Measurements from ENCODE around the gene MYOM1.

The MYOM1 gene

GRCh38 chr18:3150274-3150673 is 69.5 kb downstream of the MYOM1 start:
- DNase-seq (ENCODE audit: low spot score): no peak

DNA sequence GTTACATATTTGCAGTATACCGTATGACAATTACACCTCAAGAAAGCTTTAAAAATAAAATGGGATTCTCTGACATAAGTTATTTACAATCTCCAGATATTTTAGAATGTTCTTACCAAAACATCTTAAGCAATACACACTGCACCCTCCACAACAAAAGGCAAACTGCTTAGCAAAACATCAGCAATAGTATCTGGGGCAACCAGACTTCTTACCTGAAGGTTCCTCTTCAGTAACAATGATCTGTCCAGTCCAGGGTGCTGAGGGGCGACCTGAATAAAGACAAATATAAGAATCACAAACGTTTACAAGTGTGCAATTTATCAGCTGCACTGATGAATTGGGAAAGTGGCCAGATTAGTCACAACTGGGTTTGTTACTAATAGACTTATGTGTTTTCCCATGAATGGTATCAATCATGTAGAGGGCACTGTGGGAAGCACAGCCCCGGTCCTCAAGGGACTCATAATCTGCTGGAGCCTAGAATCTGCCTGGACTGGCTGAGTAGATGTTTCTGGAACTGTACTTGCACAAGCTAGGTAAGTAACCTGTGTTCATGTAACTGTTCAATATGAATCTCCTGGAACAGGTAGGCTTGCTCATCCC is 70.7 kb downstream of the MYOM1 start:
- DNase-seq (ENCODE audit: low spot score): peak; percentile 17

DNA sequence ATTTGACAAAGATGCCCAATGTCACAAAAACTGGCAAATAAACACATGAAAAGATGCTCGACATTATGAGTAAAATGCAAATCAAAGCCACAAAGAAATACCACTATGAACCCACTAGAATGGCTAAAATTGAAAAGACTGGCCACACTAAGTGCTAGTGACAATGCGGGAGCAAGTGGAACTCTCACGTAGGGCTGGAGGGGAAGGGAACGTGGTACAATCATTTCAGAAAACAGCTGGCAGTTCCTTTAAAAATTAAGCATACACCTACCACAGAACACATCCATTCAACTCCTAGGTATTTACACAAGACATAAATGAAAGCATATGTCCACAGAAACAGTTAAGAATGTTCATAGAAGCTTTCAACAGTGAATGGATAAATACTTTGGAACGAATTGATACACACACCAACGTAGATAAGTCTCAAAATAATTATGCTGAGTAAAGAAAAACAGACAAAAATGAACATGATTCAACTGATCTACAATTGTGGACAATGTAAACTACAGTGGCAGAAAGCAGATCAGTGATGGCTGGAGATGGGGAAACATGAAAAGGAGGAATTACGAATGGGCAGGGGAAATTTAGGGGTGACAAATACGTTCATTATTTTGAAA is 71.7 kb downstream of the MYOM1 start:
- no peak for DNase-seq (ENCODE audit: low spot score)

DNA sequence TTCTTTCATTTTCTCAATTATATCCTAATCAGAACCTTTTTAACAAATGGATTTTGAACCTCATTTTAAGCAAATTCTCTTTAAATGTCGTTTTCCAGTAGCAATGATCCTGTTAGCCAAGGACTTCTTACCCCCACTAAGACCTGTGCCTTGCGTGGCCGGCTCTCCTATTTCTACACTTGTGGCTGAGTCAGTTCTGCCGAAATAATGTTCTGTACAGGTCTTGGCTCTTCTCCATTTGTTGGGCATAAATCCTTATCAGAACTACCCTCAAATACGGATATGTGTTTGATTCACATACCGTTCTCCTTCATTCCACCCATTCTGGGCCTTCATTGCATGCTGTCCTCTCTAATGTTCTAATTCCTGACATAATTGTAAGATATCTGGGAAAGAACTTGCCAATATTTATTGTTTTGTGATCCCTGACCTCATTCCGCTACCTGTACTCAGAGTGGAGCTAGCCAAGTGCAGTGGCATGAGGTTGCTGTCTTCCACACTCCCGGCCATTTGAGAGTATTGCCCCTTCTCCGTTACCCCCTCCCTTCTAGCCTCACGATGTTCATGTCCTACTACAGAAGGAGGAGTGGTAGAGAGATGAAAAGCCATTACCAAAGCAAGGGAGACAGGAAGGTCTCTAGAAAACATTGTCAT is 78.7 kb downstream of the MYOM1 start:
- no peak for DNase-seq (ENCODE audit: low spot score)

GRCh38 chr18:3140342-3140741 is 79.4 kb downstream of the MYOM1 start:
- no peak for DNase-seq (ENCODE audit: low spot score)

DNA sequence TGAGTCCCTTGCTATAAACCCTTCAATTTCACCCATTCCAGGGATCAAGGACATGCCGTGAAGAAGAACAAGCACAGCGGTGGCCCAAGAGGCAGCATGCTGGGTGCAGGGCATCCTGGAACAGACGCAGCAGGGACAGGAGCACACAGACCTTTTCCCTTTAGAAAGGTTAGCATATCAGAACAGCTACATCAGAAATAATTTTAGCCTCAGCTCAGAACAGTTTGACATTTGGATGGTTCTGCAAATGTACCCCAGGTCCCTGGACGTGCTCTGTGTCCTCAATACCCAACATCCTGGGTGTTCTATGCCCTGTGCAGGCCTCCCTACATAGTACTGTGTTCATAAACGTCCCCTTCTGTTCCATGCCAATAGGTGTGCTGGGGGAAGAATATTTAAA is 80.4 kb downstream of the MYOM1 start:
- DNase-seq (ENCODE audit: low spot score): no peak

DNA sequence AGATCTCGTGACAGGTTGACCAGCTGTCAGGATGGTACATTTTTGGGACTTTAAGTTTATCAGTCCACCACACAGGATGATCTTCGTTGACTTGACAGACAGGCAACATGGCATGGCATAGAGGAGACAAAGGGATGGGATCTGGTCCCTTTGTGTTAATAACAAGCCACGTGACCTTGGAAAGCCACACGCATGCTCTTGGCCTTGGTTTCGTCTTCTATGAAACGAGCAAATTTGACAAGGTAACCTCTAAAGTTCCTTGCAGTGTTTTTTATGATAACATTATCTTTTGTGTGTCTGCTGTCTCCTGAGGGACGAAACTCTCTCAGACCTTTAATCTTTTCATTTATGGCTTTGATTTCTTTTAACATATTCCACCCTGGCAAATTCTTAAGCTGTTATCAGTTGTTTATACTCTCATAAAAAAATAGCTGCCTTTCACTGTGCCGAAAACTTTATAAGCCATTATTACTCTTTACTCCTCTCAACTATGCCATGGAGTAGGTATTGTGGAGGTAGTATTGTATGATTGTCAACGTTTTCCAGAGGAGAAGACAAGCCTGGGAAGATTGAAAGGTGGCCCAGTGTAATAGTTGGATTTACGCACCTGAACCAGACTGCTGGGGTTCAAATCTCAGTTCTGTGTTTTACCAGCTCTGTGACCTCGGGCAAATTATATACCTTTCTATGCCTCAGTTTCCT is 81.3 kb downstream of the MYOM1 start:
- DNase-seq (ENCODE audit: low spot score): no peak

DNA sequence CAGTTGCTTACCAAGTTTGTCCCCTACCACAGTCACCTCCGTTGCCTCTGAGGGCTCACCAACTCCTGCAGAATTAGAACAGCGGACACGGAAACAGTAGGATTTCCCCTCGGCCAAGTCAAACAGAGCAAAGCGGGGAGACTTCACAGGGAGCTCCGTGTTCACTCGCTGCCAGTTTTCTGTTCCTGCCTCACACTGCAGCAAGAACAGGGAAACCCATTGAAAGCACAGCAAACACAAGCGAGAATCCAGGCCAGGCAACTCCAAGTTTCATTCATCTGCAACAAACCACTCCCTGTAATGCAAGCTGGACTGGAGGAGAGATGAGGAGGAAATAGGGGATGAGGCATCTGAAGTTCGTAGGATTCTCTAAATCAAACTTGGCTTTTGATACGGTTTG is 84.2 kb downstream of the MYOM1 start:
- DNase-seq (ENCODE audit: low spot score): no peak

- DNase-seq (ENCODE audit: low spot score): no peak
Observed at GRCh38 chr18:3132700-3133099, 87.1 kb downstream of the MYOM1 start.

DNA sequence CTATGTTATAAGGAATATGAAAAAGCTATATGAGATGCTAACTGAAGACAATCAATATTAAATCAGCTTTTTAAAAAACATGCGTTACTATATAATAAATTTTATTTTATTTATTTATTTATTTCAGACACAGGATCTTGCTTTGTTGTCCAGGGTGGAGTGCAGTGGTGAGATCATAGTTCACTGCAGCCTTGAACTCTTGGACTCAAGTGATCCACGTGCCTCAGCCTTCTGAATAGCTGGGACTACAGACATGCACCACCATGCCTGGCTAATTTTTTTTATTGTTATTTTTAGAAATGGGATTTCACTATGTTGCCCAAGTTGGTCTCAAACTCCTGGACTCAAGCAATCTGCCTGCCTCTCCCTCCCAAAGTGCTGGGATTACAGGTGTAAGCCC is 89.4 kb downstream of the MYOM1 start:
- DNase-seq (ENCODE audit: low spot score): no peak

GRCh38 chr18:3129053-3129864 is 90.5 kb downstream of the MYOM1 start:
- peak; percentile 80 for DNase-seq (ENCODE audit: low spot score)

DNA sequence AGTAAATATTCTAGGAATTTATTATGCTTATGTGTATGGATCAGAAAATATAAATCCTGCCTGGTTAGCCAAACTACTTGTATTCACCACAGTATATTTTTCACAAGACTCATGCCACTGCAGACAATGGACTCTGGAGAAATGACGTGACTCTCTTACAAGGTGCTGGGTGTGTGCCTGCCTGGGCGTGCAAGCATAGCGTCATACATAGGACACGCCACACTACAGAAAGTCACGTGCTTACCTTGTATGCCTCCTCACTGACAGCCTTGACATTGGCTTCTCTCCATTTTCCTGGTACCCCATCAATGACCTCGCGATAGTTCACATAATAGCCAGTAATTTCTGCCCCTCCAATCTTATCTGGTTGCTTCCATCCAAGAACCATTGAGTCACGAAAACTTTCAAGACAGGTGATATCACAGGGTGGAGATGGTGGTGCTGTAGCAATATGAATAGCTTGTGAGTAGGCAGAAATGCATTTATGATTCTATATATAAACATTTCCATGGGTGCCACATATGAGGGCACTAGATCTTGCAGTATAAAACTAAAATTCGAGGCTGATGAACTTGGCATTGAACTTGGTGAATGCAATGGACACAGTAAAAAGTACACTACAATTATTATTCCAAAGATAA is 93.2 kb downstream of the MYOM1 start:
- DNase-seq (ENCODE audit: low spot score): no peak

- no peak for DNase-seq (ENCODE audit: low spot score)
Observed at GRCh38 chr18:3124822-3125221, 94.9 kb downstream of the MYOM1 start.

DNA sequence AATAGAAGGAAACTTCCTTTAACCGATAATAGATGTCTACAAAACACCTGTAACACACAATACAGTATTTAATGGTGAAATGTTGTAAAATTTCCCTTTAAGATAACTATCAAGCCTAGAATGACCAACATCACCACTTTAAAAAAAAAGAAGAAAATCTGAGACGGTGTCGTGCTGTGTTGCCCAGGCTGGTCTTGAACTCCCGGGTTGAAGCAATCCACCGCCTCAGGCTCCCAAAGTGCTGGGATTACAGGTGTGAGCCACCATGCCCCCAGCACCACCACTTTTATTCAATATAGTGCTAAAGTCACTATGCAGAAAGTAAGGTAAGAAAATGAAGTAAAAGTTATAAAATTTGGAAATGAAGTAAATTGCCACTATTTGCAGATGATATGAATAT is 96.9 kb downstream of the MYOM1 start:
- no peak for DNase-seq (ENCODE audit: low spot score)

DNA sequence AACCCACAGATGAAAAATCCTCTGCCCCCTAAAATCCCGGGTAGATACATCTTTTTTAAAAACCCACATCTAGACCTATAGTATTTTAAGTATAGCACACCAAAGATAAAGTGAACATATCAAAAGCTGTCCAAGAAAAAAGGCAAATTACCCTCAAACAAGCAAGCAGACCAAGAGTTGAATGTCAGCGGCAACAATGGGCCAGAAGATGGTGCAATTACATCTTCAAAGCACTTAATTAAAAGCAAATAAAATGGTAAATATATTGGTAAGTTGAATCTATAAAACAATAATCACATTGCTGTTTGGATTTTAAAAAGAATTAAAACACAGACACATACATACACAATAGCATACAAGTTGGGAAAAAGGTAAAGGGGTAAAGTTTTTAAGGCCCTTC is 98.5 kb downstream of the MYOM1 start:
- no peak for DNase-seq (ENCODE audit: low spot score)

DNA sequence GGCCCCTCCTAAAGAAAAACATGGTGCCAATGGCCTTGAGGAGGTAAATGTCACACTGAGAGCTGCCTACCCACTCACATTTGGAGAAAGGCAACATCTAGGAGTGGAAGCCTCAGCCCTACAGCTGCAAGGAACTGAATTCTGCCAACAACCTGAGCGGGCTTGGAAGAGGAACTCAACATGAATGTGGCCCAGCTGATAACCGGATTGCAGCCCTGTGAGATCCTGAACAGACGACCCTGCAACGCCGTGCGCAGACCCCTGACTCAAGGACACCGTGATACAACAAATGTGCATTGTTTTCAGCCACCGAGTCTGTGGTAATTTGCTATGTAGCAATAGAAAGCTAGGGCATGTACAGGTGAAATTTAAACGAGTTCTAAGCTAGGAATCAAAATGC is 99.4 kb downstream of the MYOM1 start:
- DNase-seq (ENCODE audit: low spot score): no peak

GRCh38 chr18:3119401-3120341 is 100.1 kb downstream of the MYOM1 start:
- peak; percentile 78 for DNase-seq (ENCODE audit: low spot score)

DNA sequence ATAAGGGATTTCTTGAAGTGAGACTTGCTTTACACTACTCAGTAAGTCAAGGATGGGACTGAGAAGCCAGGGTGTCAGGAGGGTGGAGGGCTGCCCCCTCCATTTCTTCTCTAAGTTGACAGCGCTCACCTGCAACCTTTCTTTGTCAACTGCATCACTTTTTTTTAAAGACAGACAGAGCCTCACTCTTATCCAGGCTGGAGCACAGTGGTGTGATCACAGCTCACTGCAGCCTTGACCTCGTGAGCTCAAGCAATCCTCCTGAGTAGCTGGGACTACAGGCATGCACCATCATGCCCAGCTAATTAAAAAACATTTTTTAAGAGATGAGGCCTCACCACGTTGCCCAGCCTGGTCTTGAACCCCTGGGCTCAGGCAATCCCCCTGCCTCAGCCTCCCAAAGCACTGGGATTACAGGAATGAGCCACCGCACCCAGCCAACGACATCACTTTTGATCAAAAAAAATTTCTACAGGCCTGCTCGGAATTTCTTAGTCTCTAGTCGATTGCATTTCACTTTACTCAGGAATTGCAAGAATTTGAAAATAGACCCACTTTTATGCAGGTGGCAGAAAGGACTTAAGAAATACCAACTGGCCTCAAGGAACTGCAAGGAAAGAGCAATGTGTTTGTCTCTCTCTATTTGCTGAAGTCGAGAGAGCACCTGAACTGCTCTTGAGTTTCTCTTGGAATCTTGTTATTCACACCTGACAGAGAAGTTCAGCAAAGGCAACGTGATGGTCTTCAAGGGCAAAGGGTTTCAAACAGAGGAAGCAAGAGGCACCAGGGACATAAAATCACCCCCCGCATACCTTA is 101.4 kb downstream of the MYOM1 start:
- DNase-seq (ENCODE audit: low spot score): no peak

GRCh38 chr18:3117493-3118192 is 102.1 kb downstream of the MYOM1 start:
- DNase-seq (ENCODE audit: low spot score): no peak
